ENCODE data around the gene CSTPP1.

CSTPP1 gene

GRCh38 chr11:46902694-46903093, 33.9 kb upstream of the CSTPP1 start:
- no CpG with 5 or more reads among the region's 6 CpGs for WGBS, 2 donors (ENCODE audit: extremely low coverage in 2 of 2, insufficient read length in 2 of 2, insufficient replicate concordance in 1 of 2)
- H3K4me3 ChIP-seq (ENCODE audit: low read length in 2 of 2) = peak overlapping the region in 1 of 2 donors; percentile 44
- peaks cover 13 to 32% of the 10 kb centered on the region in 2 donors for H3K36me3 ChIP-seq (replicated peaks in 1 of 2; ENCODE audit: control insufficient read depth in 2 of 2, insufficient read depth in 2 of 2, low read length in 2 of 2)

DNA sequence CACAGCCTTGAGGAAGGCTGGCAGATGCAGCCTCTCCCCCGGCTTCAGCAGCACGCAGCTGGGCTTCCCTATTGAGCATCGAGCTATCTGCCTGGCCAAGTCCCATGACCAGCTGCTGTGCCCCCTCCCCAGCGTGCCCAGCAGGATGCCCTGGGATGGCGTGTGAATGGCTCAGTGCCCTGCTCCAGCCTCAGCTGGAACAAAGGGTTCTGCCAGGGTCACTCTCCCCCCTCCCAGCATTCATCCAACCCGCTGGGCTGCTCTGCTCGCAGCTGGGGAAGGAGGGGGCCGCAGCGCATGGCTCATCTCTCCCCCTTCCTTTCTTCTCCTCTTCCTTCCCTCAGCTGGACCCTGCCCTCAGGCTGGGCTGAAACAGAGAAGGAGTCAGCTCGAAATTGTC, 32.7 kb upstream of the CSTPP1 start:
- Histone ChIP-seq H2AK5ac (ENCODE audit: low read depth, low read length) (no peak overlapping the region), H3K4me1 (ENCODE audit: control insufficient read depth in 2 of 2, insufficient read depth in 1 of 2, low read depth in 1 of 2, low read length in 2 of 2) (peaks cover 12 to 18% of the 10 kb centered on the region in 2 donors), H3K27ac (replicated peaks; ENCODE audit: low read length) (no peak overlapping the region), H4K8ac (ENCODE audit: low read depth, low read length) (no peak overlapping the region), H2BK12ac (ENCODE audit: low read length) (no peak overlapping the region), H4K91ac (ENCODE audit: low read depth, low read length, poor library complexity) (no peak overlapping the region), H3K36me3 (replicated peaks in 1 of 2; ENCODE audit: control insufficient read depth in 2 of 2, insufficient read depth in 2 of 2, low read length in 2 of 2) (peaks cover 6 to 24% of the 10 kb centered on the region in 2 donors), H3K27me3 (ENCODE audit: control insufficient read depth in 3 of 3, insufficient read depth in 3 of 3, low read depth in 1 of 3, low read length in 3 of 3) (no peaks in the 10 kb centered on the region), H2BK15ac (ENCODE audit: low read length) (no peak overlapping the region), H3K9ac (ENCODE audit: low read depth, low read length, poor library complexity) (no peak overlapping the region), H2AFZ (ENCODE audit: low read length) (no peak overlapping the region), H3K14ac (ENCODE audit: low read length) (peak overlapping the region; percentile 42), H3K23ac (ENCODE audit: low read depth, low read length, poor library complexity) (no peak overlapping the region), H3K9me3 (replicated peaks in 1 of 2; ENCODE audit: control insufficient read depth in 2 of 2, insufficient read depth in 1 of 2, low read depth in 1 of 2, low read length in 2 of 2) (peaks cover 0 to 5% of the 10 kb centered on the region in 2 donors), H2BK120ac (ENCODE audit: low read depth, low read length) (peak overlapping the region; percentile 36), H3K79me1 (ENCODE audit: low read depth, low read length) (peaks cover 4% of the 10 kb centered on the region), H3K18ac (ENCODE audit: low read length) (peak overlapping the region; percentile 46), H3K4ac (ENCODE audit: low read length) (no peak overlapping the region), H3K4me3 (ENCODE audit: low read length in 2 of 2) (no peak overlapping the region), H2BK5ac (ENCODE audit: low read length) (no peak overlapping the region), H3K4me2 (ENCODE audit: insufficient read depth, low read length, poor library complexity, severe bottlenecking) (no peak overlapping the region)
- WGBS, 2 donors (ENCODE audit: extremely low coverage in 2 of 2, insufficient read length in 2 of 2, insufficient replicate concordance in 1 of 2) = no CpG with 5 or more reads among the region's 10 CpGs
- no peak for DNase-seq (ENCODE audit: low spot score)

More at GRCh38 chr11:46902694-46903093, 33.9 kb upstream of the CSTPP1 start:
- Histone ChIP-seq H3K27me3 (ENCODE audit: control insufficient read depth in 3 of 3, insufficient read depth in 3 of 3, low read depth in 1 of 3, low read length in 3 of 3) (no peaks in the 10 kb centered on the region), H3K79me1 (ENCODE audit: low read depth, low read length) (peaks cover 3% of the 10 kb centered on the region), H3K4me1 (ENCODE audit: control insufficient read depth in 2 of 2, insufficient read depth in 1 of 2, low read depth in 1 of 2, low read length in 2 of 2) (peaks cover 12 to 18% of the 10 kb centered on the region in 2 donors), H3K14ac (ENCODE audit: low read length) (no peak overlapping the region), H4K8ac (ENCODE audit: low read depth, low read length) (no peak overlapping the region), H2AFZ (ENCODE audit: low read length) (no peak overlapping the region), H3K4me2 (ENCODE audit: insufficient read depth, low read length, poor library complexity, severe bottlenecking) (no peak overlapping the region), H2BK120ac (ENCODE audit: low read depth, low read length) (no peak overlapping the region), H4K91ac (ENCODE audit: low read depth, low read length, poor library complexity) (no peak overlapping the region), H3K27ac (replicated peaks; ENCODE audit: low read length) (no peak overlapping the region), H3K9me3 (replicated peaks in 1 of 2; ENCODE audit: control insufficient read depth in 2 of 2, insufficient read depth in 1 of 2, low read depth in 1 of 2, low read length in 2 of 2) (peaks cover 0 to 11% of the 10 kb centered on the region in 2 donors), H3K9ac (ENCODE audit: low read depth, low read length, poor library complexity) (no peak overlapping the region), H3K18ac (ENCODE audit: low read length) (no peak overlapping the region), H2BK5ac (ENCODE audit: low read length) (no peak overlapping the region), H3K4ac (ENCODE audit: low read length) (no peak overlapping the region), H3K23ac (ENCODE audit: low read depth, low read length, poor library complexity) (no peak overlapping the region), H2AK5ac (ENCODE audit: low read depth, low read length) (no peak overlapping the region), H2BK15ac (ENCODE audit: low read length) (no peak overlapping the region), H2BK12ac (ENCODE audit: low read length) (no peak overlapping the region)
- DNase-seq (ENCODE audit: low spot score) = no peak

DNA sequence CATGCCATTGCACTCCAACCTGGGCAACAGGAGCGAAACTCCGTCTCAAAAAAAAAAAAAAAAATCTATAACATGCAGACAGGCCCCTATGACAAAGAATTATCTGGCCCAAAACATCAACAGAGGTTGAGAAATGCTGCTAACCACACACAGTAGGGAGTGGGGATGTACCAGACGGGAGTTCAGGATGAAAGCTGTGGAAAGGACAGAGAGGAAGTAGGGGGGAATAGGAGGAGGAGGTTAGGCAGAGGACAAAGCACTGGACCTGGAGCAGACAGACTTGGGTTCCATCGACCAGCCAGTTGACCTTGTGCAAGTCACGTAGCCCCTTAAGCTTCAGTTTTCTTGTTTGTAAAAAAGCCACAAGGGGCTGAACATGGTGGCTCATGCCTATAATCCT, 30.8 kb upstream of the CSTPP1 start:
- Histone ChIP-seq H3K14ac (ENCODE audit: low read length) (no peak overlapping the region), H3K4me2 (ENCODE audit: insufficient read depth, low read length, poor library complexity, severe bottlenecking) (no peak overlapping the region), H3K23ac (ENCODE audit: low read depth, low read length, poor library complexity) (no peak overlapping the region), H3K9me3 (replicated peaks in 1 of 2; ENCODE audit: control insufficient read depth in 2 of 2, insufficient read depth in 1 of 2, low read depth in 1 of 2, low read length in 2 of 2) (no peaks in the 10 kb centered on the region), H3K4me3 (ENCODE audit: low read length in 2 of 2) (no peak overlapping the region), H2BK15ac (ENCODE audit: low read length) (no peak overlapping the region), H3K27ac (replicated peaks; ENCODE audit: low read length) (no peak overlapping the region), H3K27me3 (ENCODE audit: control insufficient read depth in 3 of 3, insufficient read depth in 3 of 3, low read depth in 1 of 3, low read length in 3 of 3) (no peaks in the 10 kb centered on the region), H2BK120ac (ENCODE audit: low read depth, low read length) (no peak overlapping the region), H4K91ac (ENCODE audit: low read depth, low read length, poor library complexity) (no peak overlapping the region), H2AK5ac (ENCODE audit: low read depth, low read length) (no peak overlapping the region), H3K4ac (ENCODE audit: low read length) (no peak overlapping the region), H3K18ac (ENCODE audit: low read length) (no peak overlapping the region), H3K9ac (ENCODE audit: low read depth, low read length, poor library complexity) (no peak overlapping the region), H4K8ac (ENCODE audit: low read depth, low read length) (no peak overlapping the region), H2BK12ac (ENCODE audit: low read length) (no peak overlapping the region), H3K36me3 (replicated peaks in 1 of 2; ENCODE audit: control insufficient read depth in 2 of 2, insufficient read depth in 2 of 2, low read length in 2 of 2) (peaks cover 0 to 9% of the 10 kb centered on the region in 2 donors), H3K79me1 (ENCODE audit: low read depth, low read length) (peaks cover 6% of the 10 kb centered on the region), H2BK5ac (ENCODE audit: low read length) (no peak overlapping the region), H2AFZ (ENCODE audit: low read length) (no peak overlapping the region), H3K4me1 (ENCODE audit: control insufficient read depth in 2 of 2, insufficient read depth in 1 of 2, low read depth in 1 of 2, low read length in 2 of 2) (peaks cover 13 to 18% of the 10 kb centered on the region in 2 donors)
- no peak for DNase-seq (ENCODE audit: low spot score)
- WGBS, 2 donors (ENCODE audit: extremely low coverage in 2 of 2, insufficient read length in 2 of 2, insufficient replicate concordance in 1 of 2) = no CpG with 5 or more reads among the region's 5 CpGs

DNA sequence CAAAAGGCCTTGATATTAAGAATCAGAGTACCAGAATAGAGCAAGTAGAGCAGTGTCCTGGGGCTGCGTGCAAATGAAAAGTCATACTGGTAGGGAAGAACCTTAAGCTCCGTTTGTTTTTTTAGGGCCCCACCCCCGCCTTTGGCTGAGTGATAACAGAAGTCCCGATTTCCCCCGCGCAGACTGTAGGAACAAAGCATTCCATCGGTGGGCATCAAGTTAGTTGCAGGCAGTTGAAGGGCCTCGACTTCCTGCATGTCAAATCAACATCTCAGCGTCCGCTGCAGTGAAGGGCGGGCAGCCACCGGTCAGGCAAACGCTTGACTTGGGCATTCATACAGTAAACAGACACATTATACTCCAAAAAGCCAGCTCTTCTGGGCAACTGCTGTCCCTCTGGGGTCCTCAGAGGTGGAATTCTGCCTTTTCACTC, 29.9 kb upstream of the CSTPP1 start:
- no peak overlapping the region for H3K4ac ChIP-seq (ENCODE audit: low read length)
- DNase-seq (ENCODE audit: low spot score) = no peak
- no peak overlapping the region for H2BK5ac ChIP-seq (ENCODE audit: low read length)
- H4K91ac ChIP-seq (ENCODE audit: low read depth, low read length, poor library complexity) = no peak overlapping the region
- H3K27ac ChIP-seq (replicated peaks; ENCODE audit: low read length) = peak overlapping the region; percentile 1
- no peak overlapping the region for H2AK5ac ChIP-seq (ENCODE audit: low read depth, low read length)
- no peak overlapping the region for H3K23ac ChIP-seq (ENCODE audit: low read depth, low read length, poor library complexity)
- H3K4me2 ChIP-seq (ENCODE audit: insufficient read depth, low read length, poor library complexity, severe bottlenecking) = no peak overlapping the region
- H3K4me3 ChIP-seq (ENCODE audit: low read length in 2 of 2) = peak overlapping the region in 1 of 2 donors; percentile 7
- no peak overlapping the region for H2BK12ac ChIP-seq (ENCODE audit: low read length)
- no peak overlapping the region for H4K8ac ChIP-seq (ENCODE audit: low read depth, low read length)
- peaks cover 6% of the 10 kb centered on the region for H3K79me1 ChIP-seq (ENCODE audit: low read depth, low read length)
- WGBS, 2 donors (ENCODE audit: extremely low coverage in 2 of 2, insufficient read length in 2 of 2, insufficient replicate concordance in 1 of 2) = no CpG with 5 or more reads among the region's 13 CpGs
- no peak overlapping the region for H3K14ac ChIP-seq (ENCODE audit: low read length)
- no peak overlapping the region for H2BK15ac ChIP-seq (ENCODE audit: low read length)
- peak overlapping the region; percentile 78 for H2AFZ ChIP-seq (ENCODE audit: low read length)
- H3K9me3 ChIP-seq (replicated peaks in 1 of 2; ENCODE audit: control insufficient read depth in 2 of 2, insufficient read depth in 1 of 2, low read depth in 1 of 2, low read length in 2 of 2) = no peaks in the 10 kb centered on the region
- no peaks in the 10 kb centered on the region for H3K27me3 ChIP-seq (ENCODE audit: control insufficient read depth in 3 of 3, insufficient read depth in 3 of 3, low read depth in 1 of 3, low read length in 3 of 3)
- no peak overlapping the region for H2BK120ac ChIP-seq (ENCODE audit: low read depth, low read length)
- H3K36me3 ChIP-seq (replicated peaks in 1 of 2; ENCODE audit: control insufficient read depth in 2 of 2, insufficient read depth in 2 of 2, low read length in 2 of 2) = peaks cover 0 to 3% of the 10 kb centered on the region in 2 donors
- peaks cover 13 to 18% of the 10 kb centered on the region in 2 donors for H3K4me1 ChIP-seq (ENCODE audit: control insufficient read depth in 2 of 2, insufficient read depth in 1 of 2, low read depth in 1 of 2, low read length in 2 of 2)
- no peak overlapping the region for H3K18ac ChIP-seq (ENCODE audit: low read length)
- H3K9ac ChIP-seq (ENCODE audit: low read depth, low read length, poor library complexity) = no peak overlapping the region

Data from neuronal stem cell (in vitro differentiated cells).